Duodenal mucosa (tissue), 2 donors: ENCODE measurements around the gene TFCP2L1.

Experiments
- H3K27ac ChIP-seq: one replicate; pipeline ENCODE4 v1.7.0; 2013; ENCODE audit warnings: low read depth, low read length
- H3K27me3 ChIP-seq, 2 donors: one replicate each; pipeline ENCODE4 v1.7.0; 2013; ENCODE audit warnings: low read length in 2 of 2, control low read depth in 1 of 2; ENCODE audit not compliant: insufficient read depth in 2 of 2, control insufficient read depth in 1 of 2
- H3K36me3 ChIP-seq, 2 donors: one replicate each; pipeline ENCODE4 v1.7.0; 2013; ENCODE audit warnings: low read length in 2 of 2, control low read depth in 1 of 2; ENCODE audit not compliant: insufficient read depth in 2 of 2, control insufficient read depth in 1 of 2
- H3K4me1 ChIP-seq, 2 donors: one replicate each; pipeline ENCODE4 v1.7.0; 2013; ENCODE audit warnings: low read length in 2 of 2, control low read depth in 1 of 2; ENCODE audit not compliant: insufficient read depth in 2 of 2, control insufficient read depth in 1 of 2
- H3K4me3 ChIP-seq, 2 donors: one replicate each; pipeline ENCODE4 v1.7.0; 2013; ENCODE audit warnings: low read length in 2 of 2, low read depth in 1 of 2
- H3K9ac ChIP-seq, 2 donors: one replicate each; pipeline ENCODE4 v1.7.0; 2013; ENCODE audit warnings: low read length in 2 of 2, low read depth in 1 of 2
- H3K9me3 ChIP-seq, 2 donors: one replicate each; pipeline ENCODE4 v1.7.0; 2013; ENCODE audit warnings: low read length in 2 of 2, control low read depth in 1 of 2; ENCODE audit not compliant: control insufficient read depth in 1 of 2

TFCP2L1 gene

GRCh38 chr2:121287146-121287798, 2.3 kb upstream of the TFCP2L1 start:
- no peaks in the 10 kb centered on the region for H3K36me3 ChIP-seq
- peaks cover 13 to 31% of the 10 kb centered on the region in 2 donors for H3K27me3 ChIP-seq
- H3K4me3 ChIP-seq, result no peak overlapping the region
- no peak overlapping the region for H3K9ac ChIP-seq
- H3K9me3 ChIP-seq, result no peaks in the 10 kb centered on the region
- H3K27ac ChIP-seq, result no peak overlapping the region
- H3K4me1 ChIP-seq, result peaks cover 0 to 4% of the 10 kb centered on the region in 2 donors

- Histone ChIP-seq H3K9ac (no peak overlapping the region), H3K4me1 (peaks cover 0 to 4% of the 10 kb centered on the region in 2 donors), H3K4me3 (no peak overlapping the region), H3K36me3 (no peaks in the 10 kb centered on the region), H3K27me3 (peaks cover 13 to 31% of the 10 kb centered on the region in 2 donors), H3K27ac (no peak overlapping the region), H3K9me3 (no peaks in the 10 kb centered on the region)
These were observed 1.5 kb upstream of the TFCP2L1 start for GRCh38 chr2:121286506-121286905.

GRCh38 chr2:121285926-121286325, 924 bp upstream of the TFCP2L1 start:
- Histone ChIP-seq H3K9me3 (no peaks in the 10 kb centered on the region), H3K27me3 (peaks cover 13 to 31% of the 10 kb centered on the region in 2 donors), H3K9ac (no peak overlapping the region), H3K4me3 (no peak overlapping the region), H3K4me1 (peaks cover 0 to 4% of the 10 kb centered on the region in 2 donors), H3K27ac (no peak overlapping the region), H3K36me3 (no peaks in the 10 kb centered on the region)

- peaks cover 13 to 31% of the 10 kb centered on the region in 2 donors for H3K27me3 ChIP-seq
- peak overlapping the region; percentile 19 to 54 for H3K4me3 ChIP-seq
These were observed 1.1 kb downstream of the TFCP2L1 start for GRCh38 chr2:121283670-121284462.

GRCh38 chr2:121282800-121283385, 2.1 kb downstream of the TFCP2L1 start:
- H3K4me1 ChIP-seq, result peaks cover 8 to 11% of the 10 kb centered on the region in 2 donors
- H3K36me3 ChIP-seq, result no peaks in the 10 kb centered on the region
- H3K9me3 ChIP-seq, result no peaks in the 10 kb centered on the region
- H3K27ac ChIP-seq, result no peak overlapping the region
- peaks cover 13 to 31% of the 10 kb centered on the region in 2 donors for H3K27me3 ChIP-seq
- H3K4me3 ChIP-seq, result no peak overlapping the region
- no peak overlapping the region for H3K9ac ChIP-seq

More at GRCh38 chr2:121283670-121284462, 1.1 kb downstream of the TFCP2L1 start:
- Histone ChIP-seq H3K4me1 (peaks cover 8 to 11% of the 10 kb centered on the region in 2 donors), H3K9me3 (no peaks in the 10 kb centered on the region), H3K27ac (peak overlapping the region; percentile 6), H3K36me3 (no peaks in the 10 kb centered on the region), H3K9ac (peak overlapping the region in 1 of 2 donors; percentile 6)

GRCh38 chr2:121281694-121282093, 3.3 kb downstream of the TFCP2L1 start:
- Histone ChIP-seq H3K27ac (no peak overlapping the region), H3K27me3 (peaks cover 13 to 28% of the 10 kb centered on the region in 2 donors), H3K9ac (no peak overlapping the region), H3K4me3 (no peak overlapping the region), H3K36me3 (no peaks in the 10 kb centered on the region), H3K4me1 (peaks cover 8 to 11% of the 10 kb centered on the region in 2 donors), H3K9me3 (no peaks in the 10 kb centered on the region)

- no peak overlapping the region for H3K27ac ChIP-seq
These were observed 3.9 kb downstream of the TFCP2L1 start for GRCh38 chr2:121281107-121281506.

GRCh38 chr2:121279476-121280220, 5.4 kb downstream of the TFCP2L1 start:
- Histone ChIP-seq H3K9me3 (no peaks in the 10 kb centered on the region), H3K36me3 (no peaks in the 10 kb centered on the region), H3K4me3 (no peak overlapping the region), H3K27me3 (peaks cover 13 to 23% of the 10 kb centered on the region in 2 donors), H3K27ac (no peak overlapping the region), H3K4me1 (peaks cover 8 to 11% of the 10 kb centered on the region in 2 donors), H3K9ac (no peak overlapping the region)

More at GRCh38 chr2:121281107-121281506, 3.9 kb downstream of the TFCP2L1 start:
- Histone ChIP-seq H3K4me1 (peaks cover 8 to 11% of the 10 kb centered on the region in 2 donors), H3K36me3 (no peaks in the 10 kb centered on the region), H3K9ac (no peak overlapping the region), H3K9me3 (no peaks in the 10 kb centered on the region), H3K27me3 (peaks cover 13 to 25% of the 10 kb centered on the region in 2 donors), H3K4me3 (no peak overlapping the region)

- H3K27ac ChIP-seq, result no peak overlapping the region
- H3K4me3 ChIP-seq, result no peak overlapping the region
- peaks cover 7 to 8% of the 10 kb centered on the region in 2 donors for H3K4me1 ChIP-seq
- no peaks in the 10 kb centered on the region for H3K9me3 ChIP-seq
- no peaks in the 10 kb centered on the region for H3K27me3 ChIP-seq
- no peaks in the 10 kb centered on the region for H3K36me3 ChIP-seq
- H3K9ac ChIP-seq, result no peak overlapping the region
These were observed 8.7 kb downstream of the TFCP2L1 start for GRCh38 chr2:121276341-121276740.
